HepG2 (cell line): ENCODE data around the gene NPAS2.

ENCODE experiments used
- CERS6 ChIP-seq: sonication (generic); formaldehyde crosslinking; IDR thresholded peaks from 2 replicates; pipeline ENCODE4 v1.5.0; 2020; ENCODE audit warnings: missing genetic modification reagents
- CTCF ChIP-seq: sonication (generic); formaldehyde crosslinking; IDR thresholded peaks from 2 replicates; pipeline ENCODE4 v1.5.0; 2020; ENCODE audit warnings: mild to moderate bottlenecking, missing genetic modification reagents, moderate library complexity
- FOXO1 ChIP-seq: sonication (generic); formaldehyde crosslinking; IDR thresholded peaks from 2 replicates; pipeline ENCODE4 v1.4.0; 2020; ENCODE audit warnings: missing genetic modification reagents
- KLF13 ChIP-seq: sonication (generic); formaldehyde crosslinking; IDR thresholded peaks from 2 replicates; pipeline ENCODE4 v1.4.0; 2020; ENCODE audit warnings: mild to moderate bottlenecking, missing genetic modification reagents
- POLR2A ChIP-seq, 2 experiments: IDR thresholded peaks; 2 replicates each; pipeline ENCODE4 v1.6.1; 2011; ENCODE audit warnings: low read depth in 2 of 2, low read length in 2 of 2, mild to moderate bottlenecking in 1 of 2, moderate library complexity in 1 of 2; ENCODE audit not compliant: insufficient read depth in 1 of 2
- REST ChIP-seq, 2 experiments: IDR thresholded peaks; 2 replicates each; pipeline ENCODE4 v1.6.1; 2011 to 2012; ENCODE audit warnings: low read length in 2 of 2, borderline replicate concordance in 1 of 2, low read depth in 1 of 2, mild to moderate bottlenecking in 1 of 2, moderate library complexity in 1 of 2
- SNRNP70 ChIP-seq: fragments of 200-400 bp; formaldehyde crosslinking; IDR thresholded peaks from 2 replicates; pipeline ENCODE4 v1.6.1; 2017; ENCODE audit warnings: mild to moderate bottlenecking, low read depth, low read length, moderate library complexity
- TAF1 ChIP-seq: sonication (generic); formaldehyde crosslinking; IDR thresholded peaks from 2 replicates; pipeline ENCODE4 v1.4.0; 2020; ENCODE audit warnings: missing genetic modification reagents
- USF2 ChIP-seq, 2 experiments: sonication (generic) in 1 of 2; formaldehyde crosslinking in 1 of 2; IDR thresholded peaks; 2 replicates each; pipeline versions ENCODE4 v1.5.1 to v1.6.1; 2011 to 2020; ENCODE audit warnings: borderline replicate concordance in 1 of 2, low read depth in 1 of 2, low read length in 1 of 2, mild to moderate bottlenecking in 1 of 2, missing genetic modification reagents in 1 of 2, moderate library complexity in 1 of 2
- ZBTB49 ChIP-seq: sonication (generic); formaldehyde crosslinking; IDR thresholded peaks from 2 replicates; pipeline ENCODE4 v1.4.0; 2020; ENCODE audit warnings: missing genetic modification reagents, borderline replicate concordance
- ZFAT ChIP-seq: sonication (generic); formaldehyde crosslinking; conservative IDR thresholded peaks from 2 replicates; pipeline ENCODE4 v1.8.1; 2023; ENCODE audit warnings: missing genetic modification reagents, inconsistent platforms
- ZNF253 ChIP-seq: sonication (generic); formaldehyde crosslinking; IDR thresholded peaks from 2 replicates; pipeline ENCODE4 v1.8.0; 2022; ENCODE audit warnings: mild to moderate bottlenecking, missing genetic modification reagents, borderline replicate concordance
- ZNF660 ChIP-seq: sonication (generic); formaldehyde crosslinking; IDR thresholded peaks from 2 replicates; pipeline ENCODE4 v1.5.1; 2020; ENCODE audit warnings: mild to moderate bottlenecking, low read depth, missing genetic modification reagents, borderline replicate concordance
- ZNF703 ChIP-seq: sonication (generic); formaldehyde crosslinking; IDR thresholded peaks from 2 replicates; pipeline ENCODE4 v1.5.1; 2020; ENCODE audit warnings: missing genetic modification reagents, mild to moderate bottlenecking, moderate library complexity, borderline replicate concordance

GRCh38 chr2:100855084-100855483, 35.1 kb downstream of the NPAS2 start:
- TF ChIP-seq ZNF703 (CRISPR knock-in tag) (no peak), CTCF (CRISPR knock-in tag) (no peak), FOXO1 (no peak), USF2 (IDR thresholded peaks at IDR 0.05; ENCODE audit: low read depth, low read length) (no peak), USF2 (CRISPR knock-in tag; IDR thresholded peaks at IDR 0.05; ENCODE audit: borderline replicate concordance) (no peak), ZBTB49 (CRISPR knock-in tag) (no peak), CERS6 (CRISPR knock-in tag) (no peak), TAF1 (CRISPR knock-in tag) (no peak), SNRNP70 (no peak), REST (IDR thresholded peaks at IDR 0.05; ENCODE audit: borderline replicate concordance in 1 of 2, low read depth in 1 of 2, low read length in 2 of 2) (no peak), ZFAT (CRISPR knock-in tag) (no peak), ZNF253 (no peak), POLR2A (IDR thresholded peaks at IDR 0.05; ENCODE audit: insufficient read depth in 1 of 2, low read depth in 2 of 2, low read length in 2 of 2) (no peak), KLF13 (CRISPR knock-in tag) (no peak), ZNF660 (no peak)
